Natural killer cell (primary cell): Measurements from ENCODE around the gene BICD1. TPM values are rescaled to one million over a fixed set of nuclear protein-coding genes. Genes with fewer than 3 reads are reported as not detected.

Experiments used
- ATAC-seq, 3 donors: fragments of 150-1000 bp in 2 of 3; fragments of 200-7000 bp in 1 of 3; cut with Tn5 transposase; 1 replicate in 1 of 3; 2 replicates in 2 of 3; pipeline ENCODE4 v1.10.0; 2021; ENCODE audit warnings: mild to moderate bottlenecking in 2 of 3, moderate library complexity in 2 of 3
- DNase-seq, 2 donors: peaks; one replicate each; pipeline versions ENCODE4 v3.0.0 to v3.0.0-alpha.2; 2013 to 2021; ENCODE audit warnings: mixed read lengths in 1 of 2
- H3K27ac ChIP-seq: one replicate; pipeline ENCODE4 v1.5.1; 2013; ENCODE audit warnings: mild to moderate bottlenecking, low read length
- H3K27me3 ChIP-seq: one replicate; pipeline ENCODE4 v1.6.1; 2013; ENCODE audit warnings: low read length; ENCODE audit not compliant: control insufficient read depth, insufficient read depth
- H3K36me3 ChIP-seq: one replicate; pipeline ENCODE4 v1.6.1; 2013; ENCODE audit warnings: low read length; ENCODE audit not compliant: control insufficient read depth, insufficient read depth
- H3K4me1 ChIP-seq: one replicate; pipeline ENCODE4 v1.6.1; 2013; ENCODE audit warnings: low read length; ENCODE audit not compliant: control insufficient read depth, insufficient read depth
- H3K4me3 ChIP-seq: one replicate; pipeline ENCODE4 v1.5.1; 2013; ENCODE audit warnings: low read length
- H3K9me3 ChIP-seq: one replicate; pipeline ENCODE4 v1.6.1; 2013; ENCODE audit warnings: low read length; ENCODE audit not compliant: control insufficient read depth, insufficient read depth
- H3K27ac Mint-ChIP-seq, 2 donors: one replicate each; pipeline ENCODE4 v1.8.0; 2022; ENCODE audit warnings: mild to moderate bottlenecking in 2 of 2, mixed read lengths in 2 of 2, moderate library complexity in 1 of 2
- H3K27me3 Mint-ChIP-seq, 2 donors: one replicate each; pipeline ENCODE4 v1.8.0; 2022; ENCODE audit warnings: low read depth in 2 of 2, mixed read lengths in 2 of 2
- H3K36me3 Mint-ChIP-seq: one replicate; pipeline ENCODE4 v1.8.0; 2022; ENCODE audit warnings: mixed read lengths
- H3K4me1 Mint-ChIP-seq, 2 donors: one replicate each; pipeline ENCODE4 v1.8.0; 2022; ENCODE audit warnings: mixed read lengths in 2 of 2
- H3K4me3 Mint-ChIP-seq: one replicate; pipeline ENCODE4 v1.8.0; 2022; ENCODE audit warnings: mild to moderate bottlenecking, moderate library complexity, mixed read lengths
- H3K9me3 Mint-ChIP-seq, 2 donors: one replicate each; pipeline ENCODE4 v1.8.0; 2022; ENCODE audit warnings: mixed read lengths in 2 of 2
- CTCF ChIP-seq: fragments of 200-600 bp; IDR thresholded peaks from one replicate; pipeline ENCODE4 v1.8.0; 2022; ENCODE audit warnings: antibody characterized with exemption
- WGBS: methylation state at CpG from one replicate; pipeline ENCODE4 v1.1.7; 2013; ENCODE audit warnings: missing lambda C conversion rate; ENCODE audit not compliant: insufficient coverage; 5-methylcytosine and 5-hydroxymethylcytosine counted together
- intact Hi-C: fragments of 100-400 bp; cut with micrococcal nuclease; formaldehyde crosslinking; loops from one replicate; pipeline ENCODE4 v1.14.2; 2022
- total RNA-seq, 4 donors: library from RNA; stranded (reverse); fragments of 120-200 nt in 1 of 4; gene quantifications; one replicate each; pipeline versions ENCODE4 v1.2.3 to v1.2.4, GENCODE V29; 2013 to 2022

The BICD1 gene
- total RNA-seq, 3 donors from 2014 or later (not counting 1 experiment from before 2014, with no cell fraction given): 10.0 to 16.0 (median 15.5) TPM

- ATAC-seq: no peak
- intact Hi-C loops: no loop called here
- H3K4me3 ChIP-seq: no peak overlapping the region
- H3K36me3 Mint-ChIP-seq: no peaks in the 10 kb centered on the region
- H3K4me1 Mint-ChIP-seq: peaks cover 0 to 5% of the 10 kb centered on the region in 2 donors
- H3K9me3 ChIP-seq: no peaks in the 10 kb centered on the region
- H3K27ac ChIP-seq: no peak overlapping the region
- H3K27ac Mint-ChIP-seq: no peak overlapping the region
- no peaks in the 10 kb centered on the region for H3K27me3 ChIP-seq
- H3K4me3 Mint-ChIP-seq: no peak overlapping the region
- WGBS: 90% methylated on average over 9 of the region's 10 CpGs
- no peak for DNase-seq
- no peaks in the 10 kb centered on the region for H3K9me3 Mint-ChIP-seq
- no peaks in the 10 kb centered on the region for H3K27me3 Mint-ChIP-seq
- no peaks in the 10 kb centered on the region for H3K4me1 ChIP-seq
- TF ChIP-seq CTCF: no peak
- peaks cover 8% of the 10 kb centered on the region for H3K36me3 ChIP-seq
Observed at GRCh38 chr12:32217354-32218310, 111.0 kb downstream of the BICD1 start.

GRCh38 chr12:32223941-32224340 is 117.3 kb downstream of the BICD1 start:
- Mint-ChIP-seq H3K27me3 (no peaks in the 10 kb centered on the region), H3K4me1 (no peaks in the 10 kb centered on the region), H3K27ac (no peak overlapping the region), H3K9me3 (no peaks in the 10 kb centered on the region), H3K36me3 (no peaks in the 10 kb centered on the region), H3K4me3 (no peak overlapping the region)
- Histone ChIP-seq H3K9me3 (no peaks in the 10 kb centered on the region), H3K36me3 (no peaks in the 10 kb centered on the region), H3K27me3 (no peaks in the 10 kb centered on the region), H3K27ac (no peak overlapping the region), H3K4me3 (no peak overlapping the region), H3K4me1 (no peaks in the 10 kb centered on the region)
- DNase-seq (no peak), ATAC-seq (no peak)
- WGBS: 100% methylated on average over 1 of the region's 1 CpG
- TF ChIP-seq CTCF: no peak
- intact Hi-C loops: no loop called here

DNA sequence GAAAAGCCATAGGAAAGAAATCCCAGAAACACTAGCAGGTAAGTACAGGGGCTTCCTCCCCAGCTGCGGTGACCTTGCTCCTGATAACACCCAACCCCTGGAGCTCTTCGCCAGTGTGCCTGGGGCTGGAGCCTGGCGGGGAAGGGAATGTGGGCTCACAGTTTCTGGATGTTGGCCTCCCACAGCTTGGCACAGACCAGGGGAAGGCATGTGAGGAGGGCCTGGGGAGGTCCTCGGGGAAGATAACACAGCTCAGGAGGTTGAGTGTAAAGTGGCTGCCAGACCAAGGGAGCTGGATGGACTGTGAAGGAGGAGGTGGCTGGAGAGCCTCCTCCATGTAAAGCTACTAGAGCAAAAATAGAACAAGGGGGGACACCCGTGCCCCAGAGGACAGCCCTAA is 120.1 kb downstream of the BICD1 start:
- 97% methylated on average over 5 of the region's 5 CpGs for WGBS
- no peak overlapping the region for H3K27ac ChIP-seq
- Mint-ChIP-seq H3K4me3 (no peak overlapping the region), H3K4me1 (no peaks in the 10 kb centered on the region), H3K27me3 (no peaks in the 10 kb centered on the region), H3K27ac (no peak overlapping the region), H3K9me3 (no peaks in the 10 kb centered on the region), H3K36me3 (no peaks in the 10 kb centered on the region)
- DNase-seq (no peak), ATAC-seq (no peak)
- H3K9me3 ChIP-seq: no peaks in the 10 kb centered on the region
- no peak for TF ChIP-seq CTCF
- H3K27me3 ChIP-seq: no peaks in the 10 kb centered on the region
- no peaks in the 10 kb centered on the region for H3K4me1 ChIP-seq
- intact Hi-C loops: no loop called here
- no peaks in the 10 kb centered on the region for H3K36me3 ChIP-seq
- H3K4me3 ChIP-seq: no peak overlapping the region
